H1 (cell line): ENCODE measurements around the gene FAM13C. TPM values are rescaled to one million over a fixed set of nuclear protein-coding genes. Genes with fewer than 3 reads are reported as not detected.

Experiments used
- CBX5 ChIP-seq: fragments of 300-800, 300-1000 bp; sonication (generic); IDR thresholded peaks from 2 replicates; pipeline ENCODE4 v1.7.1; 2016; ENCODE audit warnings: antibody characterized with exemption, low read length, low read depth
- CEBPB ChIP-seq: IDR thresholded peaks from 2 replicates; pipeline ENCODE4 v1.6.1; 2012; ENCODE audit warnings: low read depth, low read length
- RXRA ChIP-seq: IDR thresholded peaks from 2 replicates; pipeline ENCODE4 v1.6.1; 2011; ENCODE audit warnings: low read depth, mild to moderate bottlenecking, low read length, moderate library complexity; ENCODE audit not compliant: insufficient read depth
- ZNF274 ChIP-seq: IDR thresholded peaks from 2 replicates; pipeline ENCODE4 v1.7.0; 2012; ENCODE audit warnings: low read length, borderline replicate concordance; ENCODE audit errors: extremely low read depth
- polyA plus RNA-seq, 7 experiments: library from polyadenylated mRNA; depleted of rRNA in 3 of 7; stranded (reverse) in 5 of 7; unstranded in 2 of 7; fragments of >200 nt in 5 of 7; fragments of 200-250 nt in 2 of 7; gene quantifications; 1 replicate in 5 of 7; 2 replicates in 1 of 7; 4 replicates in 1 of 7; pipeline versions ENCODE4 v1.2.1 to v1.2.3, GENCODE V29; 2011 to 2013; ENCODE audit warnings: missing spikeins in 2 of 7, mixed read lengths in 2 of 7
- total RNA-seq: library from RNA; stranded (reverse); fragmentation: NEBNext Ultra II Directional; extraction: Animal tissue kit (Norgen Biotek cat#: 25700); gene quantifications from 2 replicates; pipeline ENCODE4 v1.2.1, GENCODE V29; 2021
- TF ChIP-seq, protein P1 (sequence below): IDR thresholded peaks from 2 replicates; pipeline ENCODE4 v1.6.1; 2011; ENCODE audit warnings: low read length, improper control_type of control experiment

FAM13C gene
- total and polyA plus RNA-seq, 2 of the 8 experiments (the other 6 are each of a cell fraction or from before 2014, with no cell fraction given): 0.56 to 0.62 TPM

DNA sequence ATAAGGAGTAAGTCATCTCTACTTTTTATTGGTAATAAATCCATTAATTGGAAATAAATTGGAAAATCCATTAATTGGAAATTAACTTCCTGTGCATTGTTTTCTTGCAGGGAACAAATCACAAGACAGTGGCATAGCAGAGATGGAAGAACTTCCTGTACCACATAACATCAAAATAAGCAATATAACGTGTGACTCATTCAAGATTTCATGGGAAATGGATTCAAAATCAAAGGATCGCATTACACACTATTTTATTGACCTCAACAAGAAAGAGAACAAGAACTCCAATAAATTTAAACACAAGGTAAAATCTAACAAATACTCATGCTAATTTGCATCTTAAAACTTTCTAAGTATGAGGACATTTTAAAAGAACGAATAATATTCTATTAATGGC, 128.2 kb downstream of the FAM13C start (continued):
- TF ChIP-seq RXRA (no peak), CBX5 (no peak), CEBPB (no peak), ZNF274 (no peak)
- TF ChIP-seq, protein P1, sequence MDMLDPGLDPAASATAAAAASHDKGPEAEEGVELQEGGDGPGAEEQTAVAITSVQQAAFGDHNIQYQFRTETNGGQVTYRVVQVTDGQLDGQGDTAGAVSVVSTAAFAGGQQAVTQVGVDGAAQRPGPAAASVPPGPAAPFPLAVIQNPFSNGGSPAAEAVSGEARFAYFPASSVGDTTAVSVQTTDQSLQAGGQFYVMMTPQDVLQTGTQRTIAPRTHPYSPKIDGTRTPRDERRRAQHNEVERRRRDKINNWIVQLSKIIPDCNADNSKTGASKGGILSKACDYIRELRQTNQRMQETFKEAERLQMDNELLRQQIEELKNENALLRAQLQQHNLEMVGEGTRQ: no peak
